Fibroblast of lung (primary cell): ENCODE measurements around the gene RUNX2. TPM values are rescaled to one million over a fixed set of nuclear protein-coding genes. Genes with fewer than 3 reads are reported as not detected.

Experiments
- DNase-seq, 2 donors: peaks; one replicate each; pipeline versions ENCODE4 v3.0.0 to v3.0.0-alpha.2; 2010; ENCODE audit warnings: low read depth in 2 of 2
- H2AFZ ChIP-seq: 2 replicates; pipeline ENCODE4 v1.5.1; 2012; ENCODE audit warnings: low read length, control low read depth, inconsistent platforms
- H3K27ac ChIP-seq: 2 replicates; pipeline ENCODE4 v1.5.1; 2011; ENCODE audit warnings: low read length, control low read depth; ENCODE audit not compliant: insufficient read depth
- H3K27me3 ChIP-seq: 2 replicates; pipeline ENCODE4 v1.5.1; 2011; ENCODE audit warnings: mild to moderate bottlenecking, low read length; ENCODE audit not compliant: control insufficient read depth, insufficient read depth
- H3K36me3 ChIP-seq: 2 replicates; pipeline ENCODE4 v1.5.1; 2011; ENCODE audit warnings: low read length; ENCODE audit not compliant: control insufficient read depth, insufficient read depth
- H3K4me1 ChIP-seq: 2 replicates; pipeline ENCODE4 v1.5.1; 2011; ENCODE audit warnings: low read length; ENCODE audit not compliant: control insufficient read depth, insufficient read depth; ENCODE audit errors: extremely low read depth
- H3K4me2 ChIP-seq: 2 replicates; pipeline ENCODE4 v1.5.1; 2011; ENCODE audit warnings: low read length, control low read depth; ENCODE audit not compliant: insufficient read depth; ENCODE audit errors: extremely low read depth
- H3K4me3 ChIP-seq, 4 experiments: fragments of 200-600 bp in 1 of 4; sonication (generic) in 1 of 4; replicated peaks in 1 of 4; 2 replicates each; pipeline ENCODE4 v1.5.1; 2011 to 2016; ENCODE audit warnings: low read length in 4 of 4, low read depth in 3 of 4, mild to moderate bottlenecking in 3 of 4, control low read depth in 2 of 4, inconsistent platforms in 1 of 4, mixed read lengths in 1 of 4; ENCODE audit not compliant: insufficient read depth in 1 of 4; ENCODE audit errors: control extremely low read depth in 1 of 4
- H3K79me2 ChIP-seq: 2 replicates; pipeline ENCODE4 v1.5.1; 2012; ENCODE audit warnings: mild to moderate bottlenecking, low read length, inconsistent platforms; ENCODE audit not compliant: control insufficient read depth, insufficient read depth
- H3K9ac ChIP-seq: 2 replicates; pipeline ENCODE4 v1.5.1; 2011; ENCODE audit warnings: mild to moderate bottlenecking, low read length, control low read depth; ENCODE audit not compliant: insufficient read depth
- H3K9me3 ChIP-seq: 2 replicates; pipeline ENCODE4 v1.5.1; 2012; ENCODE audit warnings: low read depth, low read length; ENCODE audit not compliant: control insufficient read depth, insufficient read depth
- H4K20me1 ChIP-seq: 2 replicates; pipeline ENCODE4 v1.5.1; 2011; ENCODE audit warnings: low read length; ENCODE audit not compliant: control insufficient read depth, insufficient read depth; ENCODE audit errors: extremely low read depth
- EZH2 ChIP-seq: IDR thresholded peaks from 2 replicates; pipeline ENCODE4 v1.5.1; 2012; ENCODE audit warnings: low read length, control low read depth, mild to moderate bottlenecking; ENCODE audit errors: missing control alignments
- polyA plus RNA-seq, 2 donors: library from polyadenylated mRNA; depleted of rRNA in 1 of 2; stranded (reverse) in 1 of 2; unstranded in 1 of 2; fragments of >200 nt; gene quantifications; 2 replicates each; pipeline ENCODE4 v1.2.1, GENCODE V29; 2011 to 2012; ENCODE audit warnings: missing spikeins in 1 of 2
- total RNA-seq: library from RNA; depleted of rRNA; stranded (reverse); fragments of >200 nt; gene quantifications from 2 replicates; pipeline ENCODE4 v1.2.1, GENCODE V29; 2014
- TF ChIP-seq, protein P1 (sequence below), 2 donors: IDR thresholded peaks in 1 of 2; conservative IDR thresholded peaks in 1 of 2; 1 replicate in 1 of 2; 2 replicates in 1 of 2; pipeline ENCODE4 v1.5.1; 2011 to 2012; ENCODE audit warnings: low read length in 2 of 2, control low read depth in 1 of 2, inconsistent platforms in 1 of 2, low read depth in 1 of 2, mild to moderate bottlenecking in 1 of 2

The RUNX2 gene
- total and polyA plus RNA-seq, 2 donors (not counting 1 experiment from before 2014, with no cell fraction given): 2.5 to 4.5 TPM

DNA sequence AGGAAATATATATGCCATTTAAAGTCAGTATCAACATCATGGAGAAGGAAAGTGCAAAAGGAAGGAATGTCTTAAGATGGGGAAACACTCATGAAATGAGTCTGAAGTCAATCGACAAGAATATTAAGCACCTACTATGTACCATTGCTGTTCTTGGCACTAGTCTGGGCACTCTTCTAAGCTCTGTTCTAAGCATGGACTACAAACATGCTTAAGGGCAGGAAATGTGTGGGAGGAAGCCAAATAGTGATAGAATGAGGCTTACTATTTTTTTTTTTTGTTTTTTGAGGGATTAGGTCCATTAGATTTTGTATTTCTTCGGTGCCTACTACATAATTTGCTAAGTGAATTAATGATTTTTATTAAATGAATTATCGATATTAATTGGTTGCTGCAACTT is 133.4 kb downstream of the RUNX2 start:
- Histone ChIP-seq H3K79me2 (no peaks in the 10 kb centered on the region), H2AFZ (no peak overlapping the region), H3K27ac (no peak overlapping the region), H4K20me1 (no peaks in the 10 kb centered on the region), H3K36me3 (no peaks in the 10 kb centered on the region), H3K4me3 (no peak overlapping the region), H3K4me1 (no peaks in the 10 kb centered on the region), H3K9me3 (no peaks in the 10 kb centered on the region), H3K27me3 (no peaks in the 10 kb centered on the region), H3K9ac (no peak overlapping the region), H3K4me2 (no peak overlapping the region)
- peak in 1 of 2 donors; percentile 58 for DNase-seq
- TF ChIP-seq, protein P1, sequence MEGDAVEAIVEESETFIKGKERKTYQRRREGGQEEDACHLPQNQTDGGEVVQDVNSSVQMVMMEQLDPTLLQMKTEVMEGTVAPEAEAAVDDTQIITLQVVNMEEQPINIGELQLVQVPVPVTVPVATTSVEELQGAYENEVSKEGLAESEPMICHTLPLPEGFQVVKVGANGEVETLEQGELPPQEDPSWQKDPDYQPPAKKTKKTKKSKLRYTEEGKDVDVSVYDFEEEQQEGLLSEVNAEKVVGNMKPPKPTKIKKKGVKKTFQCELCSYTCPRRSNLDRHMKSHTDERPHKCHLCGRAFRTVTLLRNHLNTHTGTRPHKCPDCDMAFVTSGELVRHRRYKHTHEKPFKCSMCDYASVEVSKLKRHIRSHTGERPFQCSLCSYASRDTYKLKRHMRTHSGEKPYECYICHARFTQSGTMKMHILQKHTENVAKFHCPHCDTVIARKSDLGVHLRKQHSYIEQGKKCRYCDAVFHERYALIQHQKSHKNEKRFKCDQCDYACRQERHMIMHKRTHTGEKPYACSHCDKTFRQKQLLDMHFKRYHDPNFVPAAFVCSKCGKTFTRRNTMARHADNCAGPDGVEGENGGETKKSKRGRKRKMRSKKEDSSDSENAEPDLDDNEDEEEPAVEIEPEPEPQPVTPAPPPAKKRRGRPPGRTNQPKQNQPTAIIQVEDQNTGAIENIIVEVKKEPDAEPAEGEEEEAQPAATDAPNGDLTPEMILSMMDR (conservative IDR thresholded peaks at IDR 0.05 in 1 of 2, IDR thresholded peaks at IDR 0.05 in 1 of 2; ENCODE audit: low read depth in 1 of 2, low read length in 2 of 2): no peak
- TF ChIP-seq EZH2: no peak

- no peaks in the 10 kb centered on the region for H3K36me3 ChIP-seq
- H3K27me3 ChIP-seq: no peaks in the 10 kb centered on the region
- H4K20me1 ChIP-seq: no peaks in the 10 kb centered on the region
- no peaks in the 10 kb centered on the region for H3K4me1 ChIP-seq
- no peak overlapping the region for H3K4me3 ChIP-seq
- no peak overlapping the region for H3K27ac ChIP-seq
- no peaks in the 10 kb centered on the region for H3K9me3 ChIP-seq
- no peak overlapping the region for H3K9ac ChIP-seq
- H3K4me2 ChIP-seq: no peak overlapping the region
- no peak for DNase-seq
- H2AFZ ChIP-seq: no peak overlapping the region
- H3K79me2 ChIP-seq: no peaks in the 10 kb centered on the region
- TF ChIP-seq, protein P1 (conservative IDR thresholded peaks at IDR 0.05 in 1 of 2, IDR thresholded peaks at IDR 0.05 in 1 of 2; ENCODE audit: low read depth in 1 of 2, low read length in 2 of 2): no peak
- no peak for TF ChIP-seq EZH2
These were observed 134.3 kb downstream of the RUNX2 start for GRCh38 chr6:45462190-45463134.

- H3K9ac ChIP-seq: no peak overlapping the region
- peak in 1 of 2 donors; percentile 18 for DNase-seq
- no peak overlapping the region for H3K4me2 ChIP-seq
These were observed 136.6 kb downstream of the RUNX2 start for GRCh38 chr6:45464685-45465084.

More at GRCh38 chr6:45464685-45465084, 136.6 kb downstream of the RUNX2 start:
- Histone ChIP-seq H4K20me1 (no peaks in the 10 kb centered on the region), H3K9me3 (no peaks in the 10 kb centered on the region), H3K27ac (no peak overlapping the region), H2AFZ (no peak overlapping the region), H3K79me2 (no peaks in the 10 kb centered on the region), H3K4me3 (no peak overlapping the region), H3K27me3 (no peaks in the 10 kb centered on the region), H3K4me1 (no peaks in the 10 kb centered on the region), H3K36me3 (no peaks in the 10 kb centered on the region)
- TF ChIP-seq, protein P1 (conservative IDR thresholded peaks at IDR 0.05 in 1 of 2, IDR thresholded peaks at IDR 0.05 in 1 of 2; ENCODE audit: low read depth in 1 of 2, low read length in 2 of 2): no peak
- TF ChIP-seq EZH2: no peak
